ENCODE data around the gene FAM98B. TPM values are rescaled to one million over a fixed set of nuclear protein-coding genes. Genes with fewer than 3 reads are reported as not detected.

The FAM98B gene
- total RNA-seq, 4 donors from 2014 or later: 9.3 to 12.6 (median 10.9) TPM

- intact Hi-C loops (cut with DNase I): no loop called here
- Histone ChIP-seq H3K27me3 (no peaks in the 10 kb centered on the region), H3K4me3 (replicated peaks in 1 of 3) (no peak overlapping the region), H3K36me3 (no peaks in the 10 kb centered on the region), H3K9me3 (no peaks in the 10 kb centered on the region), H3K27ac (no peak overlapping the region), H3K4me1 (peaks cover 12 to 15% of the 10 kb centered on the region in 2 donors)
- TF ChIP-seq POLR2A (IDR thresholded peaks at IDR 0.05) (no peak), CTCF (IDR thresholded peaks at IDR 0.05) (no peak)
- WGBS, 2 donors: 70 to 72% methylated on average over 3 of the region's 3 CpGs
- DNase-seq: no peak
Observed at GRCh38 chr15:38532728-38533127, 78.8 kb downstream of the FAM98B start.

GRCh38 chr15:38533416-38533915, 79.5 kb downstream of the FAM98B start:
- whole genome bisulfite sequencing, 2 donors: 81 to 85% methylated on average over 6 of the region's 6 CpGs
- TF ChIP-seq POLR2A (IDR thresholded peaks at IDR 0.05): no peak
- no peak for TF ChIP-seq CTCF (IDR thresholded peaks at IDR 0.05)
- Histone ChIP-seq H3K9me3 (no peaks in the 10 kb centered on the region), H3K27me3 (no peaks in the 10 kb centered on the region), H3K36me3 (no peaks in the 10 kb centered on the region), H3K27ac (no peak overlapping the region), H3K4me3 (replicated peaks in 1 of 3) (no peak overlapping the region), H3K4me1 (peaks cover 12 to 15% of the 10 kb centered on the region in 2 donors)
- no peak for DNase-seq
- intact Hi-C loops (cut with DNase I): no loop called here

- peaks cover 12 to 15% of the 10 kb centered on the region in 2 donors for H3K4me1 ChIP-seq
- DNase-seq: no peak
- no peaks in the 10 kb centered on the region for H3K9me3 ChIP-seq
- H3K4me3 ChIP-seq (replicated peaks in 1 of 3): no peak overlapping the region
- intact Hi-C loops (cut with DNase I): no loop called here
- TF ChIP-seq CTCF (IDR thresholded peaks at IDR 0.05) (no peak), POLR2A (IDR thresholded peaks at IDR 0.05) (no peak)
- no peaks in the 10 kb centered on the region for H3K27me3 ChIP-seq
- H3K27ac ChIP-seq: no peak overlapping the region
- H3K36me3 ChIP-seq: no peaks in the 10 kb centered on the region
Observed at GRCh38 chr15:38533926-38534325, 80.0 kb downstream of the FAM98B start.

GRCh38 chr15:38534691-38535090, 80.8 kb downstream of the FAM98B start:
- Histone ChIP-seq H3K4me3 (replicated peaks in 1 of 3) (no peak overlapping the region), H3K27ac (no peak overlapping the region), H3K27me3 (no peaks in the 10 kb centered on the region), H3K4me1 (peaks cover 12 to 15% of the 10 kb centered on the region in 2 donors), H3K36me3 (no peaks in the 10 kb centered on the region), H3K9me3 (no peaks in the 10 kb centered on the region)
- intact Hi-C loops (cut with DNase I): no loop called here
- TF ChIP-seq POLR2A (IDR thresholded peaks at IDR 0.05) (no peak), CTCF (IDR thresholded peaks at IDR 0.05) (no peak)
- 85 to 94% methylated on average over 3 of the region's 3 CpGs for WGBS, 2 donors
- DNase-seq: no peak

- no peak for TF ChIP-seq CTCF (IDR thresholded peaks at IDR 0.05)
- TF ChIP-seq POLR2A (IDR thresholded peaks at IDR 0.05): no peak
- intact Hi-C loops (cut with DNase I): no loop called here
- 79 to 82% methylated on average over 8 of the region's 8 CpGs for WGBS, 2 donors
- H3K4me1 ChIP-seq: peaks cover 12 to 15% of the 10 kb centered on the region in 2 donors
- no peaks in the 10 kb centered on the region for H3K9me3 ChIP-seq
- no peak overlapping the region for H3K27ac ChIP-seq
- no peak for DNase-seq
- H3K4me3 ChIP-seq (replicated peaks in 1 of 3): no peak overlapping the region
- no peaks in the 10 kb centered on the region for H3K36me3 ChIP-seq
- H3K27me3 ChIP-seq: no peaks in the 10 kb centered on the region
Observed at GRCh38 chr15:38535491-38536200, 81.7 kb downstream of the FAM98B start.
